ENCODE results near the gene SLC5A4.

- TF ChIP-seq CTCF (conservative IDR thresholded peaks at IDR 0.05) (no peak), EZH2 (IDR thresholded peaks at IDR 0.05; ENCODE audit: low read depth) (no peak)
Observed at GRCh38 chr22:32203181-32204039, 51.7 kb downstream of the SLC5A4 start.
